Endothelial cell of umbilical vein (primary cell): Measurements from ENCODE around the gene NEK6. TPM values are rescaled to one million over a fixed set of nuclear protein-coding genes. Genes with fewer than 3 reads are reported as not detected.

Source experiments
- BruUV-seq: library from RNA; stranded (reverse); fragments of 400-500 nt; replicated peaks from 2 replicates; lab custom pipeline; 2021; lab: Mats Ljungman, UMichigan
- CTCF ChIA-PET: fragments of 300-600, 350-600 bp; sonication (Branson Sonifier 250); formaldehyde crosslinking; loops from one replicate; lab custom pipeline; 2021; ENCODE audit warnings: antibody characterized with exemption, inconsistent platforms; lab: Charles Lee
- POLR2A ChIA-PET: fragments of 300-600, 350-600 bp; sonication (Branson Sonifier 250); formaldehyde crosslinking; loops from one replicate; lab custom pipeline; 2021; ENCODE audit warnings: antibody characterized with exemption, inconsistent platforms; lab: Charles Lee
- DNase-seq: peaks from one replicate; pipeline ENCODE4 v3.0.0-alpha.2; 2011; ENCODE audit warnings: low read depth, low spot score
- FAIRE-seq: peaks from 2 replicates; lab custom pipeline; 2011; peaks lifted over from hg19 to GRCh38; lab: Jason Lieb, UNC
- H2AFZ ChIP-seq: 2 replicates; pipeline ENCODE4 v1.6.0; 2012; ENCODE audit warnings: low read depth, low read length, control low read depth, inconsistent platforms
- H3K27ac ChIP-seq: 2 replicates; pipeline ENCODE4 v1.5.1; 2011; ENCODE audit warnings: low read depth, mild to moderate bottlenecking, control low read depth, low read length, moderate library complexity; ENCODE audit not compliant: insufficient read depth
- H3K27me3 ChIP-seq, 2 experiments: 2 replicates each; pipeline versions ENCODE4 v1.6.0 to v1.6.1; 2011; ENCODE audit warnings: low read length in 2 of 2, mixed read lengths in 1 of 2; ENCODE audit not compliant: control insufficient read depth in 2 of 2, insufficient read depth in 2 of 2
- H3K36me3 ChIP-seq, 2 experiments: 2 replicates in 1 of 2; 3 replicates in 1 of 2; pipeline ENCODE4 v1.5.1; 2011; ENCODE audit warnings: low read length in 2 of 2, mild to moderate bottlenecking in 1 of 2, moderate library complexity in 1 of 2; ENCODE audit not compliant: control insufficient read depth in 2 of 2, insufficient read depth in 2 of 2; ENCODE audit errors: extremely low read depth in 1 of 2
- H3K4me1 ChIP-seq: 3 replicates; pipeline ENCODE4 v1.5.1; 2011; ENCODE audit warnings: mild to moderate bottlenecking, low read length; ENCODE audit not compliant: control insufficient read depth, insufficient read depth; ENCODE audit errors: extremely low read depth
- H3K4me2 ChIP-seq: 2 replicates; pipeline ENCODE4 v1.6.1; 2011; ENCODE audit warnings: low read length, control low read depth, mixed read lengths; ENCODE audit not compliant: insufficient read depth
- H3K4me3 ChIP-seq, 3 experiments: fragments of 200-600 bp in 1 of 3; sonication (generic), shearing (Covaris generic) in 1 of 3; replicated peaks in 1 of 3; 2 replicates each; pipeline ENCODE4 v1.5.1; 2011 to 2016; ENCODE audit warnings: control low read depth in 3 of 3, low read length in 3 of 3, mild to moderate bottlenecking in 2 of 3, inconsistent platforms in 1 of 3, low read depth in 1 of 3, moderate library complexity in 1 of 3; ENCODE audit not compliant: insufficient read depth in 1 of 3
- H3K79me2 ChIP-seq: 2 replicates; pipeline ENCODE4 v1.6.0; 2012; ENCODE audit warnings: low read length, inconsistent platforms; ENCODE audit not compliant: control insufficient read depth, insufficient read depth
- H3K9ac ChIP-seq: replicated peaks from 2 replicates; pipeline ENCODE3; 2011; ENCODE audit warnings: low read length, control low read depth; ENCODE audit not compliant: insufficient read depth; ENCODE audit errors: extremely low read depth
- H3K9me1 ChIP-seq: replicated peaks from 3 replicates; pipeline ENCODE4 v1.6.0; 2011; ENCODE audit warnings: mild to moderate bottlenecking, low read length; ENCODE audit not compliant: control insufficient read depth, insufficient read depth; ENCODE audit errors: extremely low read depth
- H3K9me3 ChIP-seq: replicated peaks from 2 replicates; pipeline ENCODE4 v1.5.1; 2012; ENCODE audit warnings: low read length, inconsistent platforms; ENCODE audit not compliant: control insufficient read depth, insufficient read depth
- H4K20me1 ChIP-seq: replicated peaks from 2 replicates; pipeline ENCODE3; 2011; ENCODE audit warnings: mild to moderate bottlenecking, low read length; ENCODE audit not compliant: control insufficient read depth, insufficient read depth; ENCODE audit errors: extremely low read depth
- EZH2 ChIP-seq: IDR thresholded peaks from 2 replicates; pipeline ENCODE4 v1.6.1; 2012; ENCODE audit warnings: borderline replicate concordance, low read depth, mild to moderate bottlenecking, moderate library complexity, low read length, inconsistent platforms; ENCODE audit not compliant: severe bottlenecking
- FOS ChIP-seq: IDR thresholded peaks from 2 replicates; pipeline ENCODE4 v1.6.1; 2011; ENCODE audit warnings: mild to moderate bottlenecking, low read length, moderate library complexity, borderline replicate concordance; ENCODE audit not compliant: insufficient read depth
- GATA2 ChIP-seq: IDR thresholded peaks from 2 replicates; pipeline ENCODE4 v1.7.0; 2011; ENCODE audit warnings: low read depth, mild to moderate bottlenecking, moderate library complexity, mixed read lengths, low read length; ENCODE audit not compliant: insufficient read length, insufficient read depth
- JUN ChIP-seq: IDR thresholded peaks from 2 replicates; pipeline ENCODE4 v1.6.1; 2011; ENCODE audit warnings: borderline replicate concordance, low read depth; ENCODE audit not compliant: insufficient read length, insufficient read depth
- MYC ChIP-seq: IDR thresholded peaks from one replicate; pipeline ENCODE4 v1.6.1; 2011; ENCODE audit warnings: mild to moderate bottlenecking, low read depth, low read length
- POLR2A ChIP-seq: IDR thresholded peaks from 2 replicates; pipeline ENCODE4 v1.6.1; 2012; ENCODE audit warnings: low read depth, mild to moderate bottlenecking, control low read depth, low read length
- POLR2AphosphoS5 ChIP-seq: IDR thresholded peaks from 2 replicates; pipeline ENCODE4 v1.6.1; 2012; ENCODE audit warnings: low read depth, mild to moderate bottlenecking, control low read depth, low read length, moderate library complexity; ENCODE audit not compliant: insufficient read depth
- dilution Hi-C: fragments of 300-500 bp; cut with MboI; formaldehyde crosslinking; loops from one replicate; pipeline ENCODE4 v1.15.0; 2019; ENCODE audit warnings: low sequenced_read_pairs; ENCODE audit not compliant: extremely low pct_ligation_motif_present
- intact Hi-C: fragments of 100-400 bp; cut with micrococcal nuclease; formaldehyde crosslinking; loops from one replicate; pipeline ENCODE4 v1.10.0; 2022
- polyA plus RNA-seq, 4 experiments: library from polyadenylated mRNA; depleted of rRNA in 3 of 4; stranded (reverse) in 3 of 4; unstranded in 1 of 4; fragments of >200 nt; gene quantifications; 2 replicates each; pipeline versions ENCODE4 v1.2.1 to v1.2.3, GENCODE V29; 2011 to 2012; ENCODE audit warnings: missing spikeins in 1 of 4
- total RNA-seq: library from RNA; stranded (reverse); gene quantifications from 2 replicates; pipeline ENCODE4 v1.2.3, GENCODE V29; 2021
- TF ChIP-seq, protein P1 (sequence below), 2 donors: IDR thresholded peaks; 1 replicate in 1 of 2; 2 replicates in 1 of 2; pipeline ENCODE4 v1.5.1; 2011; ENCODE audit warnings: low read length in 2 of 2, mild to moderate bottlenecking in 2 of 2, moderate library complexity in 2 of 2, control low read depth in 1 of 2, inconsistent platforms in 1 of 2, low read depth in 1 of 2; ENCODE audit not compliant: insufficient read depth in 1 of 2; ENCODE audit errors: extremely low read depth in 1 of 2
- TF ChIP-seq, protein P2 (sequence below): IDR thresholded peaks from 2 replicates; pipeline ENCODE4 v1.6.1; 2011; ENCODE audit not compliant: insufficient read depth, insufficient read length

Gene NEK6
- total and polyA plus RNA-seq, 2 donors (not counting 3 experiments of a cell fraction or from before 2014, with no cell fraction given): 64.3 to 67.1 TPM

DNA sequence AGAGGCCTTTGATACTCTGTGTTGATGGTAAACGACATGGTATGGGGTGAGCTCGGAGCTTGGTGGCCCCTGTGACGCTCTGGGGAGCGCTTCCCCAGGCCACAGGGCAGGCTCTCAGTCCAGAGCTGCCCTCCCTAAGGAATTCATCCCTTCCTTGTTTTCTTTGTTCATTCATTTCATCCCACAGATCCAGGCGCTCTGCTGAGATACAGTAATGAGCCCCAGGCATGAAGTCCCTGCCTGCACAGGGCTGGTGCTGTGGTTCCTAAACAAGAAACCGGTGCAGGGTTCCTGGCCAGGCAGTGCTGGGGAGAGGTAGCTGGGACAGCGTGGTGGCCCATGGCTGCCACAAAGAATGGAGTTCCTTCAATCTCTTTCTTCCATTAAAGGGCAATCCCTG, 14.4 kb downstream of the NEK6 start:
- dilution Hi-C loops (no loop called here), intact Hi-C loops (no loop called here)
- Histone ChIP-seq H3K4me1 (peaks cover 35% of the 10 kb centered on the region), H3K4me3 (no peak overlapping the region), H3K9me3 (no peaks in the 10 kb centered on the region), H3K27ac (no peak overlapping the region), H4K20me1 (no peaks in the 10 kb centered on the region), H3K9me1 (no peaks in the 10 kb centered on the region), H3K79me2 (peaks cover 96% of the 10 kb centered on the region), H3K9ac (no peak overlapping the region), H3K36me3 (peaks cover 0 to 3% of the 10 kb centered on the region in 2 experiments), H3K27me3 (no peaks in the 10 kb centered on the region), H2AFZ (no peak overlapping the region), H3K4me2 (no peak overlapping the region)
- TF ChIP-seq POLR2A (no peak), POLR2AphosphoS5 (no peak), JUN (no peak), MYC (no peak)
- no peak for FAIRE-seq
- ChIA-PET POLR2A (no interaction called here), CTCF (no interaction called here)
- no TSS peak for BruUV-seq
- no peak for DNase-seq

DNA sequence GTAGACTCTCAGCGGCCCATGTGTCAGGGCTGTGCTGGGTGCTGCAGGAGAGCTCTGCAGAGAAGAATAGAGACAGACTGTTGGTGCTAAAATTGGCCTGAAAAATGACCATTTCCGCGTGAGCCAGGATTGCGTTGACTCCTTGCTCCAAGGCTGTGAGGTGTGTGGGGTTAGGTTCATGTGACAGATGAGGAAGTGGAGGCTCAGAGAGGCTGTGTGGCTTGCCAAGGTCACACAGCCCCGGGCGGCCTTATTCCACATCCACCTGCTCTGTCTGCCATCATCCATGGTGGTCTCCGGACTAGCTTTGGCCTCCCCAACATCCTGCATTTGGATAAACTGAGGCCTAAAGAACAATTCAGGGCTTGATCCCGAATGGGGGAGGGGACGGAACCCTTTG, 15.2 kb downstream of the NEK6 start:
- TF ChIP-seq, protein P1, sequence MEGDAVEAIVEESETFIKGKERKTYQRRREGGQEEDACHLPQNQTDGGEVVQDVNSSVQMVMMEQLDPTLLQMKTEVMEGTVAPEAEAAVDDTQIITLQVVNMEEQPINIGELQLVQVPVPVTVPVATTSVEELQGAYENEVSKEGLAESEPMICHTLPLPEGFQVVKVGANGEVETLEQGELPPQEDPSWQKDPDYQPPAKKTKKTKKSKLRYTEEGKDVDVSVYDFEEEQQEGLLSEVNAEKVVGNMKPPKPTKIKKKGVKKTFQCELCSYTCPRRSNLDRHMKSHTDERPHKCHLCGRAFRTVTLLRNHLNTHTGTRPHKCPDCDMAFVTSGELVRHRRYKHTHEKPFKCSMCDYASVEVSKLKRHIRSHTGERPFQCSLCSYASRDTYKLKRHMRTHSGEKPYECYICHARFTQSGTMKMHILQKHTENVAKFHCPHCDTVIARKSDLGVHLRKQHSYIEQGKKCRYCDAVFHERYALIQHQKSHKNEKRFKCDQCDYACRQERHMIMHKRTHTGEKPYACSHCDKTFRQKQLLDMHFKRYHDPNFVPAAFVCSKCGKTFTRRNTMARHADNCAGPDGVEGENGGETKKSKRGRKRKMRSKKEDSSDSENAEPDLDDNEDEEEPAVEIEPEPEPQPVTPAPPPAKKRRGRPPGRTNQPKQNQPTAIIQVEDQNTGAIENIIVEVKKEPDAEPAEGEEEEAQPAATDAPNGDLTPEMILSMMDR (IDR thresholded peaks at IDR 0.05; ENCODE audit: extremely low read depth in 1 of 2, insufficient read depth in 1 of 2, low read depth in 1 of 2, low read length in 2 of 2): no peak
- TF ChIP-seq GATA2: no peak
- TF ChIP-seq, protein P2, sequence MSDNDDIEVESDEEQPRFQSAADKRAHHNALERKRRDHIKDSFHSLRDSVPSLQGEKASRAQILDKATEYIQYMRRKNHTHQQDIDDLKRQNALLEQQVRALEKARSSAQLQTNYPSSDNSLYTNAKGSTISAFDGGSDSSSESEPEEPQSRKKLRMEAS: no peak
- no peak for TF ChIP-seq FOS
- TF ChIP-seq EZH2: no peak
- no peak for TF ChIP-seq JUN
- no peak for TF ChIP-seq POLR2A
- TF ChIP-seq MYC: no peak
- TF ChIP-seq POLR2AphosphoS5: no peak
- no peak overlapping the region for H3K9ac ChIP-seq
- no peak overlapping the region for H3K4me2 ChIP-seq

More for the DNA sequence above, 15.2 kb downstream of the NEK6 start:
- Histone ChIP-seq H3K9me3 (no peaks in the 10 kb centered on the region), H3K27ac (no peak overlapping the region), H3K27me3 (no peaks in the 10 kb centered on the region), H2AFZ (no peak overlapping the region), H4K20me1 (no peaks in the 10 kb centered on the region), H3K36me3 (peaks cover 0 to 3% of the 10 kb centered on the region in 2 experiments), H3K79me2 (peaks cover 99% of the 10 kb centered on the region), H3K9me1 (no peaks in the 10 kb centered on the region), H3K4me1 (peaks cover 30% of the 10 kb centered on the region), H3K4me3 (no peak overlapping the region)
- POLR2A ChIA-PET: no interaction called here
- FAIRE-seq (no peak), DNase-seq (no peak)
- dilution Hi-C loops: no loop called here
- BruUV-seq: no TSS peak
- CTCF ChIA-PET: no interaction called here
- intact Hi-C loops: no loop called here
